ENCODE measurements around the gene ARHGEF10L.

GRCh38 chr1:17700945-17701810 lies 161.7 kb downstream of the ARHGEF10L start:
- TF ChIP-seq CTCF (conservative IDR thresholded peaks at IDR 0.05) (no peak), EZH2 (IDR thresholded peaks at IDR 0.05; ENCODE audit: low read depth) (no peak)
